ENCODE measurements around the gene ACOX1.

GRCh38 chr17:76027159-76027839, 48.3 kb upstream of the ACOX1 start, which contains the start of gene EVPL:
- TF ChIP-seq CTCF (IDR thresholded peaks at IDR 0.05) (no peak), POLR2AphosphoS5 (IDR thresholded peaks at IDR 0.05) (peak in 1 of 3 donors; percentile 56), EP300 (IDR thresholded peaks at IDR 0.05) (no peak)

Data from stomach (tissue), 4 donors.